Measurements from ENCODE around the gene CHST7.

CHST7 gene

DNA sequence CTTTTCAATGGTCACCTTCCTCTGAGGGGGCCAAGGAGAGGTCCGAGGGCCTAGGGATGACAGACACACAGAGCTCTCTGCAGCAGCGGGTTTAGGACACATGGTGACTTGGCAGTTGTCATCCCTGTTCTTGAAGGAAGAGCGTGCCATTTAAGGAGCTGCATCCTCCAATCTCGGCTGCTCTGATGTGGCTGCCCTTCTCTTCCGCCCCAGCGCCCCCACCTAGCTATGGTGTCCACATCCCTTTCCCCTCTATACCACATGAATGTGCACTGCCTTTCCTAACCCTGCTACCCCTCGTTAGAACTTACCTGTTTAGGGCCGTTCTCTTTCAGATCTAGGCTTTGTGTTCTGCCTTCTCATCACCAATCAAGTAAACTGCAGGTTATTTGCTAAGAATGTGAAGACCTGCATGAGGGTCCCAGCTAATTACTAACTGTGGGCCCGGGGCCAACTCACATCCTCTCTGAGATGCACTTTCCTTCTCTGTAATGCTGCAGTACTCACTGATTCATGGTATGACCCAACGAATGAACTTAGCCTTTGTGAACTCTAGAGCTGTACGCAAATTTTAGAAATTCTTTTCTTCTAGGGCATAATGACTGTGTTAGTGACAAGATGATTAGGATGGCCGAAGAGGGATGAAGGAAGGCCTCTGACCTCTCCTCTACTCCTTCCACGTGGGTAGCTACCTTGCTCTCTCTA is 38.2 kb downstream of the CHST7 start:
- H3K79me2 ChIP-seq (ENCODE audit: insufficient read depth, low read depth): no peaks in the 10 kb centered on the region
- H4K20me1 ChIP-seq (ENCODE audit: insufficient read depth): no peaks in the 10 kb centered on the region
- H3K4me3 ChIP-seq (IDR thresholded peaks at IDR 0.05; ENCODE audit: insufficient read depth, low read depth, low read length): no peak overlapping the region
- H3K27ac ChIP-seq: no peak overlapping the region
- TF ChIP-seq, protein P1, sequence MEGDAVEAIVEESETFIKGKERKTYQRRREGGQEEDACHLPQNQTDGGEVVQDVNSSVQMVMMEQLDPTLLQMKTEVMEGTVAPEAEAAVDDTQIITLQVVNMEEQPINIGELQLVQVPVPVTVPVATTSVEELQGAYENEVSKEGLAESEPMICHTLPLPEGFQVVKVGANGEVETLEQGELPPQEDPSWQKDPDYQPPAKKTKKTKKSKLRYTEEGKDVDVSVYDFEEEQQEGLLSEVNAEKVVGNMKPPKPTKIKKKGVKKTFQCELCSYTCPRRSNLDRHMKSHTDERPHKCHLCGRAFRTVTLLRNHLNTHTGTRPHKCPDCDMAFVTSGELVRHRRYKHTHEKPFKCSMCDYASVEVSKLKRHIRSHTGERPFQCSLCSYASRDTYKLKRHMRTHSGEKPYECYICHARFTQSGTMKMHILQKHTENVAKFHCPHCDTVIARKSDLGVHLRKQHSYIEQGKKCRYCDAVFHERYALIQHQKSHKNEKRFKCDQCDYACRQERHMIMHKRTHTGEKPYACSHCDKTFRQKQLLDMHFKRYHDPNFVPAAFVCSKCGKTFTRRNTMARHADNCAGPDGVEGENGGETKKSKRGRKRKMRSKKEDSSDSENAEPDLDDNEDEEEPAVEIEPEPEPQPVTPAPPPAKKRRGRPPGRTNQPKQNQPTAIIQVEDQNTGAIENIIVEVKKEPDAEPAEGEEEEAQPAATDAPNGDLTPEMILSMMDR (conservative IDR thresholded peaks at IDR 0.05; ENCODE audit: low read depth, low read length): no peak
- H3K4me1 ChIP-seq (ENCODE audit: low read depth, poor library complexity, severe bottlenecking): no peaks in the 10 kb centered on the region
- H2AFZ ChIP-seq (ENCODE audit: low read depth): no peak overlapping the region
- no peak overlapping the region for H3K9ac ChIP-seq
- no peaks in the 10 kb centered on the region for H3K36me3 ChIP-seq (ENCODE audit: insufficient read depth)
- no peak overlapping the region for H3K4me2 ChIP-seq
- no peaks in the 10 kb centered on the region for H3K27me3 ChIP-seq (ENCODE audit: insufficient read depth, low read depth)

DNA sequence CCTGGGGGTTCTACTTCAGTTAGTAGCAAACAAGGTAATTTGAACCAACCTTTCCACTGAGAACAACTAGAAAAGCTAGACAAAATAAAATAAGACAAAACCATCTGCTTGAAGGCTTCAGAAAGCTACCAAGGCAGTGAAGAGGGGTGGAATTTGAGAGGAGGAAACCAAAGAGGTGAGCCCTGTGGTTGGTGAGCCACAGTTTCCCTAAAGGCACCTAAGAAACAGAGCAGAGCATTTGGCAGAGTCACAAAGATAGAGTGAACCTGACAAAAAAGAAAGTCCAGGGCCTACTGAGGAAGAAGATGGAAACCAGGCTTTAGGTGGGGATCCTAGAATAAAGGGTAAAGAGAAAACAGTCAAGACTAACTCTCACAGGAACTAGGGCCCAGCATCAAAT is 44.3 kb downstream of the CHST7 start:
- H4K20me1 ChIP-seq (ENCODE audit: insufficient read depth): no peaks in the 10 kb centered on the region
- H3K27ac ChIP-seq: no peak overlapping the region
- H3K4me2 ChIP-seq: no peak overlapping the region
- TF ChIP-seq, protein P1 (conservative IDR thresholded peaks at IDR 0.05; ENCODE audit: low read depth, low read length): no peak
- H3K4me3 ChIP-seq (IDR thresholded peaks at IDR 0.05; ENCODE audit: insufficient read depth, low read depth, low read length): no peak overlapping the region
- H2AFZ ChIP-seq (ENCODE audit: low read depth): no peak overlapping the region
- H3K9ac ChIP-seq: no peak overlapping the region
- no peaks in the 10 kb centered on the region for H3K4me1 ChIP-seq (ENCODE audit: low read depth, poor library complexity, severe bottlenecking)
- H3K36me3 ChIP-seq (ENCODE audit: insufficient read depth): no peaks in the 10 kb centered on the region
- no peaks in the 10 kb centered on the region for H3K27me3 ChIP-seq (ENCODE audit: insufficient read depth, low read depth)
- no peaks in the 10 kb centered on the region for H3K79me2 ChIP-seq (ENCODE audit: insufficient read depth, low read depth)

DNA sequence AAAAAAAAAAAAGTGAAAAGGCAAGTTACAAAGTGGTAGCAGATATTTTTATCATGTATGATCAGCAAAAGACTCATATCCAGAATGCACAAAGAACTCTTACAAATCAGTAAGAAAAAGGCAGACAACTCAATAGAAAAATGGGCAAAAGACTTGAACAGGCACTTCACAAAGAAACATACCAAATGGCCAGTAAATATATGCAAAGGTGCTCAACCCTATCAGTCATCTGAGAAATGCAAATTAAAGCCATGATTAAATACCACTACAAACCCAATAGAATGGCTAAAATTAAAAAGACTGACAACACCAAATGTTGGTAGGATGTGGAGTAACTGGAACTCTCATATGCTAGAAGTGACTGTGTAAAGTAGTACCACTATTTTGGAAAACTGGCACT is 45.4 kb downstream of the CHST7 start:
- Histone ChIP-seq H3K4me2 (no peak overlapping the region), H3K36me3 (ENCODE audit: insufficient read depth) (no peaks in the 10 kb centered on the region), H3K4me3 (IDR thresholded peaks at IDR 0.05; ENCODE audit: insufficient read depth, low read depth, low read length) (no peak overlapping the region), H3K27ac (no peak overlapping the region), H3K79me2 (ENCODE audit: insufficient read depth, low read depth) (no peaks in the 10 kb centered on the region), H2AFZ (ENCODE audit: low read depth) (no peak overlapping the region), H4K20me1 (ENCODE audit: insufficient read depth) (no peaks in the 10 kb centered on the region), H3K9ac (no peak overlapping the region), H3K27me3 (ENCODE audit: insufficient read depth, low read depth) (no peaks in the 10 kb centered on the region), H3K4me1 (ENCODE audit: low read depth, poor library complexity, severe bottlenecking) (no peaks in the 10 kb centered on the region)
- TF ChIP-seq, protein P1 (conservative IDR thresholded peaks at IDR 0.05; ENCODE audit: low read depth, low read length): no peak

DNA sequence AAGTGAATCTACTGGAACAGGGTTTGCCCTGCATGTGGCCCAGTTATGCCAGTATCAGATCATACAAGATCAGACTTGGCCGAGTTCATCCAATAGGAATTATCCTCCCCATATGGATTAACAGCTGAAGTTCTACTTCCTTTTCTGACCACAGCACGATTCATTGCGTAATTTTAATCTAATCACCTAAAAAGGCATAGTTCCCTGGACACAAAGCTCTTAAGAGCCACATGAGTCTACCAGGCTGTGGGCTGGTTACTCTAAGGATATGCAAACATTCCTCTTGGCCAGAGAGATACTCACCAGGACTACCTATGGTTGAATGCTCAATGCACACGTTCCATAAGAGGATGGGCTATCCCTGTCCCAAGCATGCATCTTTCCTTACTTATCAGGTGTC is 46.9 kb downstream of the CHST7 start:
- TF ChIP-seq, protein P1 (conservative IDR thresholded peaks at IDR 0.05; ENCODE audit: low read depth, low read length): no peak
- Histone ChIP-seq H3K27ac (no peak overlapping the region), H2AFZ (ENCODE audit: low read depth) (no peak overlapping the region), H3K4me1 (ENCODE audit: low read depth, poor library complexity, severe bottlenecking) (no peaks in the 10 kb centered on the region), H3K36me3 (ENCODE audit: insufficient read depth) (no peaks in the 10 kb centered on the region), H4K20me1 (ENCODE audit: insufficient read depth) (no peaks in the 10 kb centered on the region), H3K27me3 (ENCODE audit: insufficient read depth, low read depth) (no peaks in the 10 kb centered on the region), H3K79me2 (ENCODE audit: insufficient read depth, low read depth) (no peaks in the 10 kb centered on the region), H3K4me3 (IDR thresholded peaks at IDR 0.05; ENCODE audit: insufficient read depth, low read depth, low read length) (no peak overlapping the region), H3K9ac (no peak overlapping the region), H3K4me2 (no peak overlapping the region)
